Measurements from ENCODE around the gene ADIPOR2. TPM values are rescaled to one million over a fixed set of nuclear protein-coding genes. Genes with fewer than 3 reads are reported as not detected.

ADIPOR2 gene
- total RNA-seq, 1 donor from 2014 or later, result 83.6 TPM

DNA sequence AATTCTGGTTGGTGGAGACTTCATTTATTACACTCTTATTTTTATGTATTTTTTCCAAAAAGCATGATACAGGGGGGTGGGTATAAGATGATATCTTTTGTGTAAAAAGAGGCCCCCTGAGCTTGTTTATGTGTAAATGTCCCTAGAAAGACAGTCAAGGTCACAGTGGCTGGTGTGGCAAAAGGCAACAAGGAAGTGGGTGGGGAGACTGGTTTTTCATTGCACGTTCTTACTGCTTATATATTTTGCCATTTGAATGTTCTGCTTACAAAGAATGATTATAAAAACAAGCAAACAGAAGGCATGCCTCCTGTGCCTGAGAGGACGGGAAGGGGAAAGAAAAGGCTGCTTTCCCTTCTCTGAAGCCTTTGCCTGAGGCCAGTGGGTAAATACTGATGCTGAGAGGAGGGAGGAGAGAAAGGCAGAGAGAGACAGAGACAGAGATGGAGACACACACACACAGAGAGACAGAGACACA is 24.1 kb upstream of the ADIPOR2 start:
- DNase-seq (ENCODE audit: low spot score, unreplicated experiment), result no peak
- H3K36me3 Mint-ChIP-seq (ENCODE audit: insufficient read depth), result no peaks in the 10 kb centered on the region
- no peak overlapping the region for H3K27ac Mint-ChIP-seq
- no peaks in the 10 kb centered on the region for H3K9me3 Mint-ChIP-seq (ENCODE audit: low read depth)
- no peak overlapping the region for H3K4me3 Mint-ChIP-seq (ENCODE audit: low read depth)
- H3K27me3 Mint-ChIP-seq, result peaks cover 32% of the 10 kb centered on the region
- TF ChIP-seq, protein P1, sequence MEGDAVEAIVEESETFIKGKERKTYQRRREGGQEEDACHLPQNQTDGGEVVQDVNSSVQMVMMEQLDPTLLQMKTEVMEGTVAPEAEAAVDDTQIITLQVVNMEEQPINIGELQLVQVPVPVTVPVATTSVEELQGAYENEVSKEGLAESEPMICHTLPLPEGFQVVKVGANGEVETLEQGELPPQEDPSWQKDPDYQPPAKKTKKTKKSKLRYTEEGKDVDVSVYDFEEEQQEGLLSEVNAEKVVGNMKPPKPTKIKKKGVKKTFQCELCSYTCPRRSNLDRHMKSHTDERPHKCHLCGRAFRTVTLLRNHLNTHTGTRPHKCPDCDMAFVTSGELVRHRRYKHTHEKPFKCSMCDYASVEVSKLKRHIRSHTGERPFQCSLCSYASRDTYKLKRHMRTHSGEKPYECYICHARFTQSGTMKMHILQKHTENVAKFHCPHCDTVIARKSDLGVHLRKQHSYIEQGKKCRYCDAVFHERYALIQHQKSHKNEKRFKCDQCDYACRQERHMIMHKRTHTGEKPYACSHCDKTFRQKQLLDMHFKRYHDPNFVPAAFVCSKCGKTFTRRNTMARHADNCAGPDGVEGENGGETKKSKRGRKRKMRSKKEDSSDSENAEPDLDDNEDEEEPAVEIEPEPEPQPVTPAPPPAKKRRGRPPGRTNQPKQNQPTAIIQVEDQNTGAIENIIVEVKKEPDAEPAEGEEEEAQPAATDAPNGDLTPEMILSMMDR (IDR thresholded peaks at IDR 0.05; ENCODE audit: unreplicated experiment), result no peak
- H3K4me1 Mint-ChIP-seq (ENCODE audit: low read depth), result peaks cover 16% of the 10 kb centered on the region

GRCh38 chr12:1668833-1669543 is 21.9 kb upstream of the ADIPOR2 start:
- Mint-ChIP-seq H3K4me3 (ENCODE audit: low read depth) (no peak overlapping the region), H3K9me3 (ENCODE audit: low read depth) (no peaks in the 10 kb centered on the region), H3K27ac (peak overlapping the region; percentile 11), H3K4me1 (ENCODE audit: low read depth) (peaks cover 16% of the 10 kb centered on the region), H3K27me3 (peaks cover 23% of the 10 kb centered on the region), H3K36me3 (ENCODE audit: insufficient read depth) (no peaks in the 10 kb centered on the region)
- TF ChIP-seq, protein P1 (IDR thresholded peaks at IDR 0.05; ENCODE audit: unreplicated experiment), result no peak
- no peak for DNase-seq (ENCODE audit: low spot score, unreplicated experiment)

- peak overlapping the region; percentile 11 for H3K27ac Mint-ChIP-seq
- no peaks in the 10 kb centered on the region for H3K9me3 Mint-ChIP-seq (ENCODE audit: low read depth)
- peaks cover 16% of the 10 kb centered on the region for H3K27me3 Mint-ChIP-seq
- H3K36me3 Mint-ChIP-seq (ENCODE audit: insufficient read depth), result no peaks in the 10 kb centered on the region
- TF ChIP-seq, protein P1 (IDR thresholded peaks at IDR 0.05; ENCODE audit: unreplicated experiment), result no peak
- peaks cover 16% of the 10 kb centered on the region for H3K4me1 Mint-ChIP-seq (ENCODE audit: low read depth)
- DNase-seq (ENCODE audit: low spot score, unreplicated experiment), result no peak
- no peak overlapping the region for H3K4me3 Mint-ChIP-seq (ENCODE audit: low read depth)
These were observed 20.3 kb upstream of the ADIPOR2 start for GRCh38 chr12:1670358-1671268.

DNA sequence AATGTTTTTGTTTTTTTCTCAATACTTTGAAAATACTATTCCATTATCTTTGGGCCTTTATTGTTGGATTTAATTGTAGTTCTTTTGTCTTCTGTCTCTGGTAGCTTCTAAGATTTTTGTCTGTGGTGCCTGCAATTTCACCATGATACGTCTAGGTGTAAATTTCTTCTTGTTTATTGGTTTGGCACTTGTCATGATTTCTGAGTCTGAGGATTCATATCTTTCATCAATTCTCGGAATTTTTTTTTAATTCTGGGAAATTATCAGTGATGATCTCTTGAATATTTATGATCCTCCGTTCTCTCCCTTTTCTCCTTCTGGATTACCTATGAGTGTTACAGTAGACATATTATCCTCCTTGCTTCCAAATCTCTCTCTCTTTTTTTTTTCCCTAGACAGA is 14.8 kb upstream of the ADIPOR2 start:
- no peak overlapping the region for H3K27ac Mint-ChIP-seq
- TF ChIP-seq, protein P1 (IDR thresholded peaks at IDR 0.05; ENCODE audit: unreplicated experiment), result no peak
- no peak overlapping the region for H3K4me3 Mint-ChIP-seq (ENCODE audit: low read depth)
- no peaks in the 10 kb centered on the region for H3K36me3 Mint-ChIP-seq (ENCODE audit: insufficient read depth)
- H3K9me3 Mint-ChIP-seq (ENCODE audit: low read depth), result no peaks in the 10 kb centered on the region
- H3K27me3 Mint-ChIP-seq, result no peaks in the 10 kb centered on the region
- no peak for DNase-seq (ENCODE audit: low spot score, unreplicated experiment)
- H3K4me1 Mint-ChIP-seq (ENCODE audit: low read depth), result peaks cover under 1% of the 10 kb centered on the region

- H3K27me3 Mint-ChIP-seq, result no peaks in the 10 kb centered on the region
- TF ChIP-seq, protein P1 (IDR thresholded peaks at IDR 0.05; ENCODE audit: unreplicated experiment), result no peak
- H3K27ac Mint-ChIP-seq, result no peak overlapping the region
- H3K4me3 Mint-ChIP-seq (ENCODE audit: low read depth), result no peak overlapping the region
- no peaks in the 10 kb centered on the region for H3K4me1 Mint-ChIP-seq (ENCODE audit: low read depth)
- DNase-seq (ENCODE audit: low spot score, unreplicated experiment), result no peak
- no peaks in the 10 kb centered on the region for H3K36me3 Mint-ChIP-seq (ENCODE audit: insufficient read depth)
- H3K9me3 Mint-ChIP-seq (ENCODE audit: low read depth), result no peaks in the 10 kb centered on the region
These were observed 9.9 kb upstream of the ADIPOR2 start for GRCh38 chr12:1680804-1681492.
